Omental fat pad (tissue), 4 donors: ENCODE data around the gene ASGR1. TPM values are rescaled to one million over a fixed set of nuclear protein-coding genes. Genes with fewer than 3 reads are reported as not detected.

Source experiments
- ATAC-seq: fragments of 150-250 bp; one replicate; pipeline ENCODE4 v1.9.1; 2016; ENCODE audit warnings: mild to moderate bottlenecking, moderate library complexity; ENCODE audit not compliant: low FRiP score
- DNase-seq: peaks from one replicate; pipeline ENCODE4 v3.0.0-alpha.2; 2019; ENCODE audit warnings: low spot score
- total RNA-seq, 4 donors: library from RNA; depleted of rRNA; stranded (reverse); fragments of >200 nt; gene quantifications; one replicate each; pipeline ENCODE4 v1.1.0, GENCODE V29; 2016
- TF ChIP-seq, protein P1 (sequence below), 3 donors: fragments of 450-650 bp; IDR thresholded peaks; one replicate each; pipeline ENCODE4 v1.5.1; 2016 to 2017; ENCODE audit warnings: antibody characterized with exemption in 3 of 3, mild to moderate bottlenecking in 3 of 3, moderate library complexity in 2 of 3

ASGR1 gene
- total RNA-seq, 4 donors from 2014 or later: 0.56 to 2.5 (median 1.4) TPM

DNA sequence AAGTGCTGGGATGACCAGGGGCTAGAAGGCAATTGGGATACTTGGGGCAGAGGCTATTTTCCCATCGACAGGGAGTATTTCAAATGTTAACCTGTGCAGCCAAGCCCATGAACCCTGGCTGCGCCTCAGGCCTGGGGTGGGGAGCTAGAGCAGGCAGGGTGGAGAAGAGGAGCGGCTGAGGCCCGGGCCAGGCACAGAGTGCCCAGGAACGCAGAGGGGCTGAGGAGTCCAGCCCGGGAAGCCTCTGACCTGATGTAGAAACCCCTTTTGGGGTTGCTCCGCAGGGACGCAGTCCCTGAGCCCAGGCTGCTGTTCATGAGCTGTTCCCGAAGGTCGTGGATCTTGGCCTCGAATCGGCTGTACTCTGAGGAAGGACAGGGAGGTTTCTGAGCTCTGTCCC is 16.8 kb upstream of the ASGR1 start:
- ATAC-seq (peak; percentile 29), DNase-seq (no peak)
- TF ChIP-seq, protein P1, sequence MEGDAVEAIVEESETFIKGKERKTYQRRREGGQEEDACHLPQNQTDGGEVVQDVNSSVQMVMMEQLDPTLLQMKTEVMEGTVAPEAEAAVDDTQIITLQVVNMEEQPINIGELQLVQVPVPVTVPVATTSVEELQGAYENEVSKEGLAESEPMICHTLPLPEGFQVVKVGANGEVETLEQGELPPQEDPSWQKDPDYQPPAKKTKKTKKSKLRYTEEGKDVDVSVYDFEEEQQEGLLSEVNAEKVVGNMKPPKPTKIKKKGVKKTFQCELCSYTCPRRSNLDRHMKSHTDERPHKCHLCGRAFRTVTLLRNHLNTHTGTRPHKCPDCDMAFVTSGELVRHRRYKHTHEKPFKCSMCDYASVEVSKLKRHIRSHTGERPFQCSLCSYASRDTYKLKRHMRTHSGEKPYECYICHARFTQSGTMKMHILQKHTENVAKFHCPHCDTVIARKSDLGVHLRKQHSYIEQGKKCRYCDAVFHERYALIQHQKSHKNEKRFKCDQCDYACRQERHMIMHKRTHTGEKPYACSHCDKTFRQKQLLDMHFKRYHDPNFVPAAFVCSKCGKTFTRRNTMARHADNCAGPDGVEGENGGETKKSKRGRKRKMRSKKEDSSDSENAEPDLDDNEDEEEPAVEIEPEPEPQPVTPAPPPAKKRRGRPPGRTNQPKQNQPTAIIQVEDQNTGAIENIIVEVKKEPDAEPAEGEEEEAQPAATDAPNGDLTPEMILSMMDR (IDR thresholded peaks at IDR 0.05): no peak

DNA sequence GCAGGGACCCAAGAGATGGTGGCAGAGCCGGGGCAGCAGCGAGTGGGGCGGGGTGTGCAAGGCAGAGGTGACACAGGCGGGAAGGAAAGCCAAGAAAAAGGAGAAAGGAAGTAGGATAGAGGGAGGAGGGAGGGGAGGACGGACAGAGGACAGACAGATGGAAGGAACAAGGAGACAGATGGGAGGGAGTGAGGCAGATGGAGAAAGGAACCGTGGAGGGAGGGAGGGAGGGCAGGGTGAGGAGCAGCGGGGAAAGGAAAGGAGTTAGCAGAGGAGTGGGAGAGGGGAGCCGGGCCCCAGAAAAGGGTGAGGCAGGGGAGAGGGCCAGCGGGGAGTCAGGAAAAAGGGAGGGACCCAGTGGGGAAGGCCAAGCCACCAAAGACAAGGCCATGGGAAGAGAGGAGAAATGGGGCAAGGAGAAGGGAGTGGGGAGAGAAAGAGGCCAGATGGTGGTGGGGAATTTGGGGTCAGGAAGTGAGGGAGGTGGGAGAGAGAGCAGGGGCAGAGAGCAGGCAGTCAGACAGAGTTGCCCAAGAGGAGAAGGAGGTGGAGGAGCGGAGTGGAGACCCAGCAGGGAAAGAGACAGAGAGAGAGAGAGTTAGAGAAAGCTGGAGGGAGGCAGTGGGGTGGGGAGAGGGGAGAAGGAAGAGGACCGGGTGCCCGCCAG is 13.2 kb upstream of the ASGR1 start:
- DNase-seq (no peak), ATAC-seq (no peak)
- TF ChIP-seq, protein P1 (IDR thresholded peaks at IDR 0.05): no peak

DNA sequence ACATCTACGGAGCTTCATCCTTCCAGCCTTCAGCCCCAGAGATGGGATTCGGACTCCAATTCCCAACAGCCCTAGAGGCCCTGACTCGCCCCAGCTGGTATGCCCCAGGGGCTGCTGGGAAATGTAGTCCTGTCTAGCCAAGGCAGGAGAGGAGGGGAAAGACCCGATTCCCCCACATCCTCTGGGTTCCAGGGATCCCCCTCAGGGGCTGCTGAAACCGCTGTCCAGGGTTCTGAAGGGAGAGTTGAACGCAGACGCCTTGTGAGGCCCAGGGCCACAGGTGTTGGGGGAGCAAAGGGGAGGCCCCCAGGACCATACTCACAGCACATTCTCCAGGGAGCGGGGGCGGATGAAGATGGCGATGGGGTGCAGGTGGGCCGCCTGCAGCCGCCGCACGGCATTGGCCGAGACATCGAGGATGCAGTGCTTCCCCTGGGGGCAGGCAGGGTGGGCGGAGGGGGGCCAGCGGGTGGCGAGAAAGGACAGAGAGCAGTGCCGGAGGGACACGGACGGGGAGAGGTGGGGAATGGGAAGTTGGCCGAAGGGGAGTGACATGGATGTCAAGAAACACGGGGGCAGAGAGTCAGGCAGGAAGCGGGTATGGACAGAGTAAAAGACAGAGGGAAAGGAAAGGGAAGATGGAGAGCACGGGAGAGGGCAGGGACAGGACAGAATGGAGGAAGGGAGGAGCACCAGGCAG is 12.6 kb upstream of the ASGR1 start:
- ATAC-seq (no peak), DNase-seq (no peak)
- TF ChIP-seq, protein P1 (IDR thresholded peaks at IDR 0.05): no peak

DNA sequence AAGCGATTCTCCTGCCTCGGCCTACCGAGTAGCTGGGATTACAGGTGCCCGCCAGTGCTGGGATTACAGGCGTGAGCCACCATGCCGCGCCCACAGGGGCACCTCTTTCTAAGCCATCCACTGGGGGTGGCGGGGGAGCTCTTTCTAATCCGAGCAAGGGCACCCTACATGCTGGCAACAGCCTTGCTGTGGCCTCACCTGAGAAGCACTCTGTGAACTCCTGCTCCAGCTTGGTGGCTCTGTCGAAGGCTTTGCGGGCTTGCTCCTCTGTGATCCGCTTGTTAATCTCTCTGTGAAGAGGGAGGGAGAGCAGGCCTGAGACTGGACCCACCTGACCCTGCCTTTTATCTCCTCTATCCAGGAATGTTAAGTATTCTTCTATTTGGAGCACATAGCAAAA is 11.9 kb upstream of the ASGR1 start:
- DNase-seq: no peak
- TF ChIP-seq, protein P1 (IDR thresholded peaks at IDR 0.05): no peak
- ATAC-seq: no peak

DNA sequence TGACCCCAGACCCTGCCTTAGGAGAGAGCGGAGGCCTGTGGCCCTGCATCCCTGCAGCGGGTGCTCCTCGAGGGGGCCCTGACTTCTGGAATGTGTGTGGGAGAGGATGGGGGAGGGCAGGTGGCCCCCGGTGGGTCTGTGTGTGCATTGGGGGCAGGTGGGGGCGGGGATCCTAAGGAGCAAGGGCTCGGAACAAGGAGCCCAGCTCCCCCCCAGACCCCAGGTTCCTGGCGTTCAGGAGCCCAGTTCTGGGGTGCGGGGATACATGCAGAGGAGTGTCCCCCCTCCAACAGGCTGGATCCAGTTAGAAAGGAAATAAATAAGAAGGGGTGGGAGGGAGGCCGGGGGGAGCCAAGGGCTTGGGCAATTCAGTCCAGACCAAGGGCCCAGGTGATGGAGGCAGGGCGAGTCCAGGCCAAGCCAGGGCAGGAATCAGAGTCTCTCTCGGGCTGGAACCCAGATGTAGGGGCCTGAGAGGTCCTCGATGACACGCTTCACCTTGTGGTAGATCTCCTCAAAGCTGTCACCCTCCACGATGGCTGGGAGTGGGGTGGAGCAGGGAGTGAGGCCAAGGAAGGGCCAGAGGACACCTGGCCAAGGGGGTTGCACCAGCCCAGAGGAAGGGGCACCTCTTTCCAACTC is 11.2 kb upstream of the ASGR1 start:
- TF ChIP-seq, protein P1 (IDR thresholded peaks at IDR 0.05): no peak
- DNase-seq: no peak
- ATAC-seq: no peak

DNA sequence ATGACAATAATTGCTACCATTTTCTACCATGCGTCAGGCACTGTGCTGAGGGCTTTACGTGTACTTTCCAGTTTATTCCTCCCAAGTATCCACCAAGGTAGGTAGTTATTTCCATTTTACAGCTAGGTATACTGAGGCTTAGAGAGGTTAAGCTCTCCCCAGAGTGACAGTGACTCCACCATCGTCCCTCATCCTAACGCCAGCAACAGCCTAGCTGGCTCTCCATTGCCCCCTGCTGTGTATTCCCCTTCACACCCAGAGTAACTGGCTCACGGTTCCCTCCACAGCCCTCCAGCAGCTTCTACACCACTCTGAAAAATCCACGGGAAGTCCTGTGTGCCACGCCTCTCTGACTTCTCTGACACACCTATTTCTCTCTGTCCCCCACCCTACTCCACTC is 7.1 kb upstream of the ASGR1 start:
- TF ChIP-seq, protein P1 (IDR thresholded peaks at IDR 0.05): no peak
- ATAC-seq (no peak), DNase-seq (no peak)
